HCT116 (cell line): Measurements from ENCODE around the gene KANK3. TPM values are rescaled to one million over a fixed set of nuclear protein-coding genes. Genes with fewer than 3 reads are reported as not detected.
A peak's percentile ranks its signal among the peaks of the same experiment; 100 is the strongest.

Experiments used
- ATAC-seq: fragments of 200-7000 bp; cut with Tn5 transposase; 2 replicates; pipeline ENCODE4 v1.9.1; 2020; ENCODE audit warnings: mild to moderate bottlenecking, moderate library complexity
- BruUV-seq: library from RNA; stranded (reverse); fragments of 400-500 nt; replicated peaks from 2 replicates; lab custom pipeline; 2021; lab: Mats Ljungman, UMichigan
- CTCF ChIA-PET: fragments of 300-600 bp; sonication (Branson Sonifier 250); formaldehyde crosslinking; loops from one replicate; lab custom pipeline; 2021; ENCODE audit warnings: antibody characterized with exemption; lab: Charles Lee
- POLR2A ChIA-PET: fragments of 300-600, 350-600 bp; sonication (Branson Sonifier 250); formaldehyde crosslinking; loops from one replicate; lab custom pipeline; 2021; ENCODE audit warnings: antibody characterized with exemption; lab: Charles Lee
- RAD21 ChIA-PET, 2 experiments: fragments of 300-600 bp; sonication (Branson Sonifier 250); formaldehyde crosslinking; loops; one replicate each; lab custom pipeline; 2023; ENCODE audit warnings: low total read pairs in 2 of 2; ENCODE audit not compliant: uncharacterized antibody in 2 of 2, unreplicated experiment in 2 of 2, low non-redundant PET in 1 of 2; lab: Charles Lee
- DNase-seq: peaks from one replicate; pipeline ENCODE4 v3.0.0-alpha.2; 2010; ENCODE audit warnings: low read depth, low spot score
- H2AFZ ChIP-seq: fragments of 200-600 bp; shearing (Covaris generic), sonication (generic); 2 replicates; pipeline ENCODE4 v1.6.1; 2017; ENCODE audit warnings: low read depth, mixed run types, mixed read lengths, antibody characterized with exemption, low read length; ENCODE audit not compliant: poor library complexity, severe bottlenecking
- H3K27ac ChIP-seq: 2 replicates; pipeline ENCODE4 v1.5.1; 2012; ENCODE audit warnings: low read depth, low read length
- H3K27me3 ChIP-seq: fragments of 200-600 bp; sonication (generic); 2 replicates; pipeline ENCODE4 v1.6.1; 2016; ENCODE audit warnings: mixed run types, low read length, mixed read lengths; ENCODE audit not compliant: insufficient read depth
- H3K36me3 ChIP-seq, 2 experiments: fragments of 200-500 bp in 1 of 2; fragments of 200-600 bp in 1 of 2; sonication (Bioruptor generic) in 1 of 2; sonication (generic) in 1 of 2; 2 replicates each; pipeline versions ENCODE4 v1.5.1 to v1.6.1; 2014 to 2016; ENCODE audit warnings: low read length in 2 of 2, inconsistent platforms in 1 of 2, mixed read lengths in 1 of 2, mixed run types in 1 of 2; ENCODE audit not compliant: insufficient read depth in 2 of 2, control insufficient read depth in 1 of 2
- H3K4me1 ChIP-seq, 2 experiments: fragments of 200-600 bp in 1 of 2; sonication (generic) in 1 of 2; 2 replicates each; pipeline versions ENCODE4 v1.5.1 to v1.6.1; 2012 to 2017; ENCODE audit warnings: low read length in 2 of 2, inconsistent platforms in 1 of 2, mild to moderate bottlenecking in 1 of 2, mixed read lengths in 1 of 2, mixed run types in 1 of 2, moderate library complexity in 1 of 2; ENCODE audit not compliant: insufficient read depth in 2 of 2, control insufficient read depth in 1 of 2
- H3K4me2 ChIP-seq: fragments of 200-600 bp; sonication (generic); 2 replicates; pipeline ENCODE4 v1.6.1; 2017; ENCODE audit warnings: mixed run types, low read length, mixed read lengths
- H3K4me3 ChIP-seq, 2 experiments: fragments of 200-600 bp in 1 of 2; sonication (generic) in 1 of 2; replicated peaks in 1 of 2; 2 replicates each; pipeline ENCODE4 v1.5.1; 2011 to 2016; ENCODE audit warnings: low read length in 2 of 2, control low read depth in 1 of 2, low read depth in 1 of 2, mild to moderate bottlenecking in 1 of 2, mixed read lengths in 1 of 2, mixed run types in 1 of 2
- H3K79me2 ChIP-seq: fragments of 200-600 bp; sonication (generic); 2 replicates; pipeline ENCODE4 v1.6.1; 2017; ENCODE audit warnings: mild to moderate bottlenecking, mixed run types, low read length, moderate library complexity, mixed read lengths; ENCODE audit not compliant: insufficient read depth
- H3K9ac ChIP-seq: fragments of 200-600 bp; sonication (generic); 2 replicates; pipeline ENCODE4 v1.6.1; 2016; ENCODE audit warnings: low read length, mixed read lengths
- H3K9me2 ChIP-seq: fragments of 200-600 bp; sonication (generic), shearing (Covaris generic); 2 replicates; pipeline ENCODE4 v1.6.1; 2017; ENCODE audit warnings: mixed run types, mild to moderate bottlenecking, moderate library complexity; ENCODE audit not compliant: insufficient read depth
- H3K9me3 ChIP-seq, 2 experiments: fragments of 200-500 bp in 1 of 2; fragments of 200-600 bp in 1 of 2; sonication (Bioruptor generic) in 1 of 2; sonication (generic) in 1 of 2; 2 replicates each; pipeline ENCODE4 v1.6.1; 2014 to 2017; ENCODE audit warnings: low read length in 2 of 2, mixed read lengths in 2 of 2, inconsistent platforms in 1 of 2, low read depth in 1 of 2, mild to moderate bottlenecking in 1 of 2, mixed run types in 1 of 2, moderate library complexity in 1 of 2; ENCODE audit not compliant: control insufficient read depth in 1 of 2, insufficient read depth in 1 of 2
- H4K20me1 ChIP-seq: fragments of 200-600 bp; sonication (generic), shearing (Covaris generic); 2 replicates; pipeline ENCODE4 v1.6.1; 2017; ENCODE audit warnings: mixed run types, mild to moderate bottlenecking, moderate library complexity; ENCODE audit not compliant: insufficient read depth
- ATF3 ChIP-seq: IDR thresholded peaks from 2 replicates; pipeline ENCODE4 v1.6.1; 2012
- CEBPB ChIP-seq: IDR thresholded peaks from 2 replicates; pipeline ENCODE4 v1.6.1; 2012; ENCODE audit warnings: low read depth
- CTCF ChIP-seq, 3 experiments: fragments of 200-600 bp in 1 of 3; sonication (generic) in 1 of 3; IDR thresholded peaks in 2 of 3; conservative IDR thresholded peaks in 1 of 3; 2 replicates each; pipeline ENCODE4 v1.5.1; 2012 to 2017; ENCODE audit warnings: low read depth in 2 of 3, low read length in 2 of 3, antibody characterized with exemption in 1 of 3, borderline replicate concordance in 1 of 3, control low read depth in 1 of 3, mild to moderate bottlenecking in 1 of 3, mixed read lengths in 1 of 3, mixed run types in 1 of 3, moderate library complexity in 1 of 3; ENCODE audit not compliant: insufficient read depth in 1 of 3
- EGR1 ChIP-seq: IDR thresholded peaks from 2 replicates; pipeline ENCODE4 v1.6.1; 2012; ENCODE audit warnings: low read depth
- ELF1 ChIP-seq: IDR thresholded peaks from 2 replicates; pipeline ENCODE4 v1.6.1; 2012; ENCODE audit warnings: low read depth, borderline replicate concordance
- FOSL1 ChIP-seq: IDR thresholded peaks from 2 replicates; pipeline ENCODE4 v1.6.1; 2012; ENCODE audit warnings: low read depth
- JUND ChIP-seq: IDR thresholded peaks from 2 replicates; pipeline ENCODE4 v1.6.1; 2012
- MAX ChIP-seq: IDR thresholded peaks from 2 replicates; pipeline ENCODE4 v1.6.1; 2012
- POLR2A ChIP-seq: IDR thresholded peaks from 2 replicates; pipeline ENCODE4 v1.7.0; 2011; ENCODE audit warnings: borderline replicate concordance; ENCODE audit not compliant: insufficient read depth, insufficient read length; ENCODE audit errors: extremely low read depth
- RAD21 ChIP-seq: IDR thresholded peaks from 2 replicates; pipeline ENCODE4 v1.6.1; 2012; ENCODE audit warnings: low read depth, mild to moderate bottlenecking
- REST ChIP-seq: IDR thresholded peaks from 2 replicates; pipeline ENCODE4 v1.6.1; 2012; ENCODE audit warnings: low read depth
- SIN3A ChIP-seq: IDR thresholded peaks from 2 replicates; pipeline ENCODE4 v1.6.1; 2012; ENCODE audit warnings: low read depth
- SRF ChIP-seq: IDR thresholded peaks from 2 replicates; pipeline ENCODE4 v1.6.1; 2012; ENCODE audit warnings: low read depth
- TCF7L2 ChIP-seq: IDR thresholded peaks from 2 replicates; pipeline ENCODE4 v1.7.0; 2011; ENCODE audit warnings: borderline replicate concordance, inconsistent platforms; ENCODE audit not compliant: insufficient read depth, insufficient read length; ENCODE audit errors: extremely low read depth
- ZBTB33 ChIP-seq: IDR thresholded peaks from 2 replicates; pipeline ENCODE4 v1.6.1; 2011; ENCODE audit warnings: mild to moderate bottlenecking, low read length, moderate library complexity; ENCODE audit not compliant: insufficient replicate concordance; ENCODE audit errors: extremely low read depth
- ZFX ChIP-seq: fragments of 450-650 bp; IDR thresholded peaks from 2 replicates; pipeline ENCODE4 v1.6.1; 2017
- ZNF274 ChIP-seq: fragments of 200-500 bp; sonication (Bioruptor generic); IDR thresholded peaks from 2 replicates; pipeline ENCODE4 v1.6.1; 2014; ENCODE audit warnings: mild to moderate bottlenecking, low read depth, low read length, inconsistent platforms
- intact Hi-C: fragments of 100-400 bp; cut with micrococcal nuclease; formaldehyde crosslinking; loops from 2 replicates; pipeline ENCODE4 v1.10.0; 2022
- total RNA-seq: library from RNA; stranded (reverse); gene quantifications from one replicate; pipeline ENCODE4 v1.2.1, GENCODE V29; 2021; ENCODE audit not compliant: unreplicated experiment

The KANK3 gene
- total RNA-seq, 1 experiment from 2014 or later = 21.7 TPM

- peak; percentile 67 for ATAC-seq
- peaks cover 54 to 84% of the 10 kb centered on the region in 2 experiments for H3K4me1 ChIP-seq
- H3K4me2 ChIP-seq = peak within 1 kb of the TSS; percentile 100
- H2AFZ ChIP-seq = no peak within 1 kb of the TSS
- ChIA-PET CTCF (interaction anchor here (0.5 to 3.3 kb wide), 2 partner anchors 10 to 217 kb away, joined by 4 to 20 read pairs; no protein-coding TSS in a partner anchor), RAD21 (no interaction called here), POLR2A (interaction anchor here (0.6 to 2.3 kb wide), 12 partner anchors 9 to 220 kb away, joined by 3 to 20 read pairs (median 4); partner anchors contain the start of genes HNRNPM, RAB11B and ZNF414)
- peak within 1 kb of the TSS; percentile 68 to 83 for H3K4me3 ChIP-seq
- BruUV-seq = TSS peak; percentile 76
- H4K20me1 ChIP-seq = no peaks in the 10 kb centered on the region
- no peaks in the 10 kb centered on the region for H3K9me3 ChIP-seq
- no peaks in the 10 kb centered on the region for H3K79me2 ChIP-seq
- H3K36me3 ChIP-seq = no peaks in the 10 kb centered on the region; a peak in 1 of 4 replicates
- no peaks in the 10 kb centered on the region for H3K27me3 ChIP-seq
- DNase-seq = peak; percentile 63
- no peaks in the 10 kb centered on the region for H3K9me2 ChIP-seq
- H3K9ac ChIP-seq = peak within 1 kb of the TSS; percentile 72
- peak within 1 kb of the TSS; percentile 90 for H3K27ac ChIP-seq
- intact Hi-C loops = no loop called here
- TF ChIP-seq CTCF (IDR thresholded peaks at IDR 0.05 in 2 of 3, conservative IDR thresholded peaks at IDR 0.05 in 1 of 3; ENCODE audit: borderline replicate concordance in 1 of 3, insufficient read depth in 1 of 3, low read depth in 2 of 3, low read length in 2 of 3) = peak in 2 of 3 experiments; percentile 30 to 38; a peak in 2 of 6 replicates
- peak; percentile 87 for TF ChIP-seq SIN3A
- TF ChIP-seq JUND = no peak
- no peak for TF ChIP-seq SRF
- TF ChIP-seq ELF1 = no peak
- TF ChIP-seq EGR1 = peak; percentile 91
- TF ChIP-seq ZBTB33 = no peak
- TF ChIP-seq RAD21 = no peak
- no peak for TF ChIP-seq ZFX
- TF ChIP-seq ATF3 = no peak
- TF ChIP-seq MAX = peak; percentile 33; the same call in 1 of the 2 replicates
- no peak for TF ChIP-seq ZNF274
- TF ChIP-seq TCF7L2 = peak; percentile 4
- TF ChIP-seq REST = no peak
- TF ChIP-seq POLR2A = peak; percentile 92
- no peak for TF ChIP-seq CEBPB
- TF ChIP-seq FOSL1 = no peak
These were observed 21.0 kb upstream of the KANK3 start, which contains the start of gene ANGPTL4 for GRCh38 chr19:8363803-8364771. Gene ANGPTL4 (plus strand): TSS chr19:8364155. CDS start chr19:8364322, 167 bp downstream.
